B cell (primary cell): ENCODE data around the gene CFAP97D2. TPM values are rescaled to one million over a fixed set of nuclear protein-coding genes. Genes with fewer than 3 reads are reported as not detected.

ENCODE experiments used
- ATAC-seq: fragments of 200-7000 bp; cut with Tn5 transposase; one replicate; pipeline ENCODE4 v1.10.0; 2021; ENCODE audit warnings: low read depth, mild to moderate bottlenecking, moderate number of reproducible peaks, moderate library complexity
- CTCF ChIA-PET: fragments of 350-600 bp; sonication (Branson Sonifier 250); formaldehyde crosslinking; loops from one replicate; lab custom pipeline; 2021; ENCODE audit warnings: antibody characterized with exemption, inconsistent platforms; lab: Charles Lee
- POLR2A ChIA-PET: fragments of 350-600 bp; sonication (Branson Sonifier 250); formaldehyde crosslinking; loops from one replicate; lab custom pipeline; 2021; ENCODE audit warnings: antibody characterized with exemption; lab: Charles Lee
- DNase-seq: peaks from one replicate; pipeline ENCODE4 v3.0.0; 2013
- H2AFZ ChIP-seq: 2 replicates; pipeline ENCODE4 v1.6.1; 2012; ENCODE audit warnings: mild to moderate bottlenecking, low read depth, low read length; ENCODE audit not compliant: insufficient read depth, poor library complexity, severe bottlenecking
- H3K27ac ChIP-seq, 2 donors: 1 replicate in 1 of 2; 2 replicates in 1 of 2; pipeline ENCODE4 v1.5.1; 2012 to 2013; ENCODE audit warnings: low read length in 2 of 2, mild to moderate bottlenecking in 2 of 2, moderate library complexity in 1 of 2
- H3K27me3 ChIP-seq, 4 experiments: fragments of 200-600 bp in 1 of 4; sonication (generic) in 1 of 4; replicated peaks in 1 of 4; 1 replicate in 2 of 4; 2 replicates in 2 of 4; pipeline versions ENCODE4 v1.6.1 to v1.7.0; 2013 to 2016; ENCODE audit warnings: low read length in 3 of 4, mild to moderate bottlenecking in 2 of 4, mixed read lengths in 1 of 4, moderate library complexity in 1 of 4; ENCODE audit not compliant: insufficient read depth in 4 of 4, control insufficient read depth in 3 of 4; ENCODE audit errors: control extremely low read depth in 1 of 4
- H3K36me3 ChIP-seq, 2 experiments: replicated peaks in 1 of 2; 1 replicate in 1 of 2; 2 replicates in 1 of 2; pipeline versions ENCODE4 v1.6.1 to v1.7.1; 2013; ENCODE audit warnings: low read length in 1 of 2; ENCODE audit not compliant: insufficient read depth in 2 of 2, control insufficient read depth in 1 of 2; ENCODE audit errors: control extremely low read depth in 1 of 2, extremely low read depth in 1 of 2
- H3K4me1 ChIP-seq, 2 donors: fragments of 200-600 bp in 1 of 2; sonication (generic) in 1 of 2; 1 replicate in 1 of 2; 2 replicates in 1 of 2; pipeline versions ENCODE4 v1.5.1 to v1.6.1; 2013 to 2017; ENCODE audit warnings: low read length in 2 of 2; ENCODE audit not compliant: control insufficient read depth in 2 of 2, insufficient read depth in 2 of 2
- H3K4me2 ChIP-seq: replicated peaks from 2 replicates; pipeline ENCODE3; 2012; ENCODE audit warnings: mild to moderate bottlenecking, low read depth, low read length; ENCODE audit not compliant: poor library complexity, severe bottlenecking
- H3K4me3 ChIP-seq, 5 experiments: fragments of 200-600 bp in 1 of 5; sonication (generic) in 1 of 5; 1 replicate in 3 of 5; 2 replicates in 2 of 5; pipeline versions ENCODE4 v1.5.1 to v1.7.0; 2011 to 2016; ENCODE audit warnings: low read length in 4 of 5, mild to moderate bottlenecking in 4 of 5, low read depth in 2 of 5, control low read depth in 1 of 5, moderate library complexity in 1 of 5; ENCODE audit not compliant: insufficient read depth in 1 of 5; ENCODE audit errors: control extremely low read depth in 1 of 5, extremely low read depth in 1 of 5
- H3K79me2 ChIP-seq: fragments of 200-600 bp; sonication (generic); one replicate; pipeline ENCODE4 v1.6.0; 2016; ENCODE audit warnings: low read length; ENCODE audit not compliant: control insufficient read depth, insufficient read depth
- H3K9ac ChIP-seq: fragments of 200-600 bp; sonication (generic); 2 replicates; pipeline ENCODE4 v1.6.1; 2017; ENCODE audit warnings: mild to moderate bottlenecking, low read length, moderate library complexity
- H3K9me3 ChIP-seq, 3 donors: one replicate each; pipeline versions ENCODE4 v1.6.1 to v1.7.1; 2013; ENCODE audit warnings: low read length in 2 of 3; ENCODE audit not compliant: control insufficient read depth in 2 of 3, insufficient read depth in 1 of 3; ENCODE audit errors: control extremely low read depth in 1 of 3
- H4K20me1 ChIP-seq: 2 replicates; pipeline ENCODE4 v1.6.0; 2012; ENCODE audit warnings: mild to moderate bottlenecking, low read length; ENCODE audit not compliant: insufficient read depth, control insufficient read depth, poor library complexity, severe bottlenecking
- H3K27ac Mint-ChIP-seq: one replicate; pipeline ENCODE4 v1.8.0; 2021; ENCODE audit warnings: mixed read lengths
- H3K27me3 Mint-ChIP-seq: one replicate; pipeline ENCODE4 v1.8.0; 2021; ENCODE audit warnings: mixed read lengths
- H3K4me1 Mint-ChIP-seq: one replicate; pipeline ENCODE4 v1.8.0; 2021; ENCODE audit warnings: mixed read lengths
- H3K4me3 Mint-ChIP-seq: one replicate; pipeline ENCODE4 v1.8.0; 2021; ENCODE audit warnings: mixed read lengths
- H3K9me3 Mint-ChIP-seq: one replicate; pipeline ENCODE4 v1.8.0; 2022; ENCODE audit warnings: mixed read lengths; ENCODE audit not compliant: insufficient read depth
- EZH2 ChIP-seq: IDR thresholded peaks from 2 replicates; pipeline ENCODE4 v1.6.1; 2012; ENCODE audit warnings: borderline replicate concordance, low read depth, mild to moderate bottlenecking, moderate library complexity, low read length; ENCODE audit not compliant: insufficient read depth, poor library complexity, severe bottlenecking
- WGBS: methylation state at CpG from one replicate; pipeline ENCODE4 v1.1.5; 2013; ENCODE audit warnings: missing lambda C conversion rate; ENCODE audit not compliant: insufficient coverage; 5-methylcytosine and 5-hydroxymethylcytosine counted together
- intact Hi-C: fragments of 100-400 bp; cut with micrococcal nuclease; formaldehyde crosslinking; loops from one replicate; pipeline ENCODE4 v1.10.0; 2022
- polyA plus RNA-seq: library from polyadenylated mRNA; depleted of rRNA; stranded (reverse); fragments of >200 nt; gene quantifications from 2 replicates; pipeline ENCODE4 v1.2.3, GENCODE V29; 2012
- total RNA-seq, 2 donors: library from RNA; stranded (reverse); fragments of 120-200 nt in 1 of 2; gene quantifications; 1 replicate in 1 of 2; 2 replicates in 1 of 2; pipeline versions ENCODE4 v1.2.3 to v1.2.4, GENCODE V29; 2013 to 2022
- TF ChIP-seq, protein P1 (sequence below): fragments of 200-600 bp; IDR thresholded peaks from one replicate; pipeline ENCODE4 v1.8.0; 2022; ENCODE audit warnings: antibody characterized with exemption, mild to moderate bottlenecking

CFAP97D2 gene
- total and polyA plus RNA-seq, 2 donors (not counting 1 experiment from before 2014, with no cell fraction given), result 0.09 to 0.22 TPM

DNA sequence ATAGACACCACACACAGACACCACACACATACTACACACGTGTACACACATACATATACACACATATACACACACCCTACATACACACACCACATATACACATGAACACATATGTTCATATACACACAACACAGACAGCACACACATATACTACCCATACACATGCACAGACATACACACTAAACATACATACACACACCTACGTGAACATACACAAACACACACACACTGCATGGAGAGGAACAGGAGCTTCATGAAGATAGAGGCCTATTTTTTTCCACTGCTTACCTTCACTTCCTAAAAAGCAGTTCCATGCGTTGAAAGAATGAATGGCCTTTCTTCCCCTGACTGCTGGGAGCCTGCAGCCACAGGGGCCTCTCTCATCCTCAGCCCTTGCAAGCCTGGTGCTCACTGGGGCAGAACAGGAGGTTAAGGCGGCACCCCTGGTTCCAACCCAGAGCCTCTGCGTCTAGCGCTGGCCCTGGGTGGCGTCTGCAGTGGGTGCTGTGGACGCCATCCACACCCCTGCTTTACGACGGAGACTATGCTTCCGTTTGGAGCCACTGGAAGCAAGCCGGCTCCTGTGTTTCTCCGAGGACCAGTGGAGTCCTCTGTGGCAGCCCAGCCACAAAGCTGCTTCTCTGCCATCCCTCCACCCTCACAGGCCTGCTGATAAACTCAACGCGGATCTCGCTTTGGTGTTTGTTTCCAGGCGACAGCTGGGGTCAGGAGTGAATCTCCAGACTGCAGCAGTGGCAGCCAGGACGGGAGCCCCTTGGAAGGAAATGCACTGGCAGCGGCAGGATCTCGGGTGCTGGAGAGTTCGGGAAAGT is 44.7 kb upstream of the CFAP97D2 start:
- no peaks in the 10 kb centered on the region for H3K27me3 ChIP-seq
- no peak overlapping the region for H3K4me3 ChIP-seq
- peak overlapping the region in 1 of 2 donors; percentile 43 for H3K27ac ChIP-seq
- H3K4me1 ChIP-seq, result peaks cover 27 to 32% of the 10 kb centered on the region in 2 donors
- ChIA-PET CTCF (interaction anchor here (1.7 kb wide), 1 partner anchor 24 kb away, joined by 5 read pairs; no protein-coding TSS in a partner anchor), POLR2A (no interaction called here)
- TF ChIP-seq, protein P1, sequence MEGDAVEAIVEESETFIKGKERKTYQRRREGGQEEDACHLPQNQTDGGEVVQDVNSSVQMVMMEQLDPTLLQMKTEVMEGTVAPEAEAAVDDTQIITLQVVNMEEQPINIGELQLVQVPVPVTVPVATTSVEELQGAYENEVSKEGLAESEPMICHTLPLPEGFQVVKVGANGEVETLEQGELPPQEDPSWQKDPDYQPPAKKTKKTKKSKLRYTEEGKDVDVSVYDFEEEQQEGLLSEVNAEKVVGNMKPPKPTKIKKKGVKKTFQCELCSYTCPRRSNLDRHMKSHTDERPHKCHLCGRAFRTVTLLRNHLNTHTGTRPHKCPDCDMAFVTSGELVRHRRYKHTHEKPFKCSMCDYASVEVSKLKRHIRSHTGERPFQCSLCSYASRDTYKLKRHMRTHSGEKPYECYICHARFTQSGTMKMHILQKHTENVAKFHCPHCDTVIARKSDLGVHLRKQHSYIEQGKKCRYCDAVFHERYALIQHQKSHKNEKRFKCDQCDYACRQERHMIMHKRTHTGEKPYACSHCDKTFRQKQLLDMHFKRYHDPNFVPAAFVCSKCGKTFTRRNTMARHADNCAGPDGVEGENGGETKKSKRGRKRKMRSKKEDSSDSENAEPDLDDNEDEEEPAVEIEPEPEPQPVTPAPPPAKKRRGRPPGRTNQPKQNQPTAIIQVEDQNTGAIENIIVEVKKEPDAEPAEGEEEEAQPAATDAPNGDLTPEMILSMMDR, result no peak
- no peak for TF ChIP-seq EZH2
- H3K9me3 Mint-ChIP-seq, result no peaks in the 10 kb centered on the region
- intact Hi-C loops, result loop anchor here (5.0 kb wide), 1 partner anchor 317 kb away; no protein-coding TSS in a partner anchor
- H3K9ac ChIP-seq, result no peak overlapping the region
- ATAC-seq, result peak; percentile 40
- 53% methylated on average over 20 of the region's 21 CpGs for WGBS
- DNase-seq, result peak; percentile 72
- H3K4me1 Mint-ChIP-seq, result peaks cover 42% of the 10 kb centered on the region
- peak overlapping the region; percentile 81 for H3K4me3 Mint-ChIP-seq
- peak overlapping the region; percentile 41 for H3K4me2 ChIP-seq
- H3K36me3 ChIP-seq, result no peaks in the 10 kb centered on the region
- H2AFZ ChIP-seq, result no peak overlapping the region
- peaks cover 18% of the 10 kb centered on the region for H4K20me1 ChIP-seq
- H3K9me3 ChIP-seq, result no peaks in the 10 kb centered on the region
- H3K79me2 ChIP-seq, result peaks cover 20% of the 10 kb centered on the region
- no peaks in the 10 kb centered on the region for H3K27me3 Mint-ChIP-seq
- peak overlapping the region; percentile 56 for H3K27ac Mint-ChIP-seq
